GM21825 (cell line): Measurements from ENCODE around the gene ABCB9.
"Not testable (repeated sequence)": the region's sequence is repeated elsewhere in the genome, so short reads cannot be mapped to it uniquely, and the experiment has no call there.

Source experiments
- ATAC-seq: cut with Tn5 transposase; IDR thresholded peaks from one replicate; pipeline ENCODE4 v1.9.1; 2021; ENCODE audit warnings: mild to moderate bottlenecking, moderate library complexity; ENCODE audit not compliant: unreplicated experiment

The ABCB9 gene

DNA sequence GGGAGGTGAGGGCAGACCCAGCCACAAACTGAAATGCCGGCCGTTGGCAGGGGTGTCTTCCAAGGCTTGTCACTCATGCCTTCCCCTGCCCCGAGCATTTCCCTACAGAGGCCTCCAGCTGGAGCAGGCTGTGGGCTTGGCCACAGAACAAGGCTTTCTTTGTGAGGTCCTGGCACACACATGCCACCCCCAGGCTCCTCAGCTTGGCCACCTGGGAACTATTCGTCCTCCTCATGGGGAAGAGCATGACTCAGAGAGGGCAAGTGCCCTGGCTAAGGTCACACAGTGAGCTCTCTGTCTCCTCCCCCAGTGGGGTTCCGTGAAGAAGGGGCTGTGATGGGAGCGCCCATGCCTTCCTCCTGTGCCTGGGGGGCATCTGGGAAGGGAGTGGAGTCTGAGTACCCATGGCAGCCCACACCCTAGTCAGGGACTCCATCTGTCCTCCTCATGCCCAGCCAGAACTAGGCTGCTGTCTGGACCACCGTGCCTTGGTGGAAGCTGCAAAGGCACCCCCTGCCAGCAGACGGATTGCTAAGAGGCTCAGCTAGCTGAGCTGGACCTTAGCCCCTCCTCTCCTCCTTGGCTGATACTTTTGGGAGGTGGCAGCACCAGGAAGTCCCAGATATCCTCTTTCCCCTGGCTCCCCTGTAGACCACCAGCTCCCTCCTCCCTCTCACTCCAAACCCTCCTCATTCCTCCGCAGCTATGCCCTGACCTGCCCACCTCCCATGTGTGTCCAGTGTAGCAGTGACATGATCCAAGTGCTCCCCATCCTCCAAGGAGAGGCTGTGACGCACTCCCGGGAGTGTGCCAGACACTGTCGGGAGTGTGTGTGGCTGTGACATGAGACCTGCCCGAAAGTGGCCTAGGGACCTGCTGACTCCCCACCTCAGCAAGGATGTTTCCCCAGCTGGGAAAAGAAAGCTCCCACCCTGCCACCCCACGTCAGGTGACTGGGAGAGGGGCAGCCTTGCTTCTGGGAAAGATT, 21.4 kb downstream of the ABCB9 start:
- ATAC-seq, result no peak

DNA sequence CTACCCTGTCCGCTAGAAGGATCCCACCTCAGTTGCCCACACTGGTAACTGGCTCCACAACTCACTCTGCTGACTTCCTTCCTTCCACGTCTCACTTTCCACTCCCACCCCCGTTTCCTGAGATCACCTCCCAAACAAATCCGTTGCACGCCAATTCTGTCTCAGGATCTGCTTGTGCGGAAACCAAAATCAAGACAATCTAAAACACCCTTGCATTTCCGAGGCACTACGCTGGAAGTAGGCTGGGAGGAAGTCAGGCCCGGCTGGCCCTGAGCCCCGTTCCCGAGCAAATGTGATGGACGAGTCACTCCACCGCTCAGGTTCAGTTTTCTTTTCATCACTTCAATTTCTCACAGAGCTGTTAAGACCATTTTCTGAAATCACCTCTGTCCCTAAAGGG, 23.1 kb downstream of the ABCB9 start:
- no peak for ATAC-seq

GRCh38 chr12:122942637-122943036, 23.6 kb downstream of the ABCB9 start:
- ATAC-seq, result no peak

- not testable (repeated sequence) for ATAC-seq
These were observed 24.9 kb downstream of the ABCB9 start for GRCh38 chr12:122941351-122941750.

GRCh38 chr12:122939125-122939524, 27.1 kb downstream of the ABCB9 start:
- no peak for ATAC-seq

- ATAC-seq, result no peak
These were observed 28.6 kb downstream of the ABCB9 start for GRCh38 chr12:122937622-122938091.

DNA sequence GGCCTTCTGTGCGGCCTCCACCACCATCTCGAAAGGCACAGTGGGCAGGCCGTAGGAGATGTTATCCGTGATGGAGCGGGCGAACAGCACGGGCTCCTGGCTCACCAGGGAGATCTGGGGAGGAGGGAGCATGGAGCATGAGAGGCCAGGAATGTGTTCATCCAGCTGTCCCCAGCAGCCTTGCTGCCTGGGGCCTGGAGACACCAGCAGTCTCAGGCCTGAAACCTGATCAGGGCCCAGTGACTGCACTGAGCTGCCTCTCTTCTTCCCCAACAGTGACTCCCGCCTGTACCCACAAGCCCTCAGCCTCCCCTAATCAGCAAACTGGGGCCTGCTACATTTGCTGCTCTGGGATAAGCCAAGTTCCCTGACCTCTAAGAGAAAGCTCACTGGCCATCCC, 30.9 kb downstream of the ABCB9 start:
- no peak for ATAC-seq

DNA sequence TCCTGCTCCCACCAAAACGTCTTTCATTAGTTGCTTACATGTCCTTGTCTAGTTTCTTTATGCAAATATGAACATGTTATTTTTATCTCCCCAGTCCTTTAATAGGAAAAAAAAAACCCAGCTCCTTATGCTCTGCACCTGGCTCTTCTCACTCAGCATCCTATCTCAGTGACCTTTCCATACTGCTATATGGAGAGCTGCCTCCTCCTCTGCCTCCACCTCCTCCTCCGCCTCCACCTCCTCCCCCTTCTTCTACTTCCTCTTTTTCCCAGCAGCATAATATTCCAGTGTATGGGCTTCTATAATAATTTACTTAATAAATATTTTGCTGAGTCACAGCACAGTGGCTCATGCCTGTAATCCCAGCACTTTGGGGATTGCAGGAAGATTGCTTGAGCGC, 31.5 kb downstream of the ABCB9 start:
- ATAC-seq, result peak; percentile 66

- ATAC-seq, result no peak
These were observed 34.1 kb downstream of the ABCB9 start for GRCh38 chr12:122932207-122932606.

- no peak for ATAC-seq
These were observed 36.5 kb downstream of the ABCB9 start for GRCh38 chr12:122929812-122930211.

GRCh38 chr12:122929148-122929538, 37.1 kb downstream of the ABCB9 start:
- ATAC-seq, result no peak

- no peak for ATAC-seq
These were observed 37.7 kb downstream of the ABCB9 start for GRCh38 chr12:122928404-122929147.

GRCh38 chr12:122927756-122928403, 38.4 kb downstream of the ABCB9 start:
- no peak for ATAC-seq

- ATAC-seq, result no peak
These were observed 44.3 kb downstream of the ABCB9 start for GRCh38 chr12:122921917-122922316.

DNA sequence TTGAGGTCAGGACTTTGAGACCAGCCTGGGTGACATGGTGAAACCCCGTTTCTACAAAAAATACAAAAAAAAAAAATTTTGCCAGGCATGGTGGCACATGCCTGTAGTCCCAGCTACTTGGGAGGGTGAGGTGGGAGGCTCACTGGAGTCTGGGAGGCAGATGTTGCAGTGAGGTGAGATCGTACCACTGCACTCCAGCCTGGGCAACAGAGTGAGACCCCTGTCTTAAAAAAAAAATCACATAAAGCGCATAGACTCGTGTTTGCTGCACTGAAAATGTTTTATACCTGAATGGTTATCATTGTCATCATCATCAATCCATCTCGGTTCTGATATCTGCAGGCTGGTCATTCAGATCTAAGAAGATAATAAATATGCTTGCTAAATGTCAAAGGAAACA, 45.6 kb downstream of the ABCB9 start:
- ATAC-seq, result no peak

DNA sequence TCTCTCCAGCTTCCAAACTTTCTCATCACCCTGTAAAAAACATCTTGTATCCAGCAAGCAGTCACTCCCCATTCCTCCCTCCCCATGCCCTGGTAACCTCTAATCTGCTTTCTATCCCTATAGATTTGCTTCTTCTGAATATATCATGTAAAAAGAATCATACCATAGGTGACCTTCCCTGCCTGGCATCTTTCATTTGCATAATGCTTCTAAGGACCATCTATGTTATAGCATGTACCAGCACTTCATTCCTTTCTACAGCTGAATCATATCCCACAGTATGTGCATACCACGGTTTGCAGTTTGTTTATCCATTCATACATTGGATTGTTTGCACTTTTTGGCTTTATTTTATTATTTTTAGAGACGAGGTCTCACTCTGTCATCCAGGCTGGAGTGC, 47.4 kb downstream of the ABCB9 start:
- ATAC-seq, result no peak

DNA sequence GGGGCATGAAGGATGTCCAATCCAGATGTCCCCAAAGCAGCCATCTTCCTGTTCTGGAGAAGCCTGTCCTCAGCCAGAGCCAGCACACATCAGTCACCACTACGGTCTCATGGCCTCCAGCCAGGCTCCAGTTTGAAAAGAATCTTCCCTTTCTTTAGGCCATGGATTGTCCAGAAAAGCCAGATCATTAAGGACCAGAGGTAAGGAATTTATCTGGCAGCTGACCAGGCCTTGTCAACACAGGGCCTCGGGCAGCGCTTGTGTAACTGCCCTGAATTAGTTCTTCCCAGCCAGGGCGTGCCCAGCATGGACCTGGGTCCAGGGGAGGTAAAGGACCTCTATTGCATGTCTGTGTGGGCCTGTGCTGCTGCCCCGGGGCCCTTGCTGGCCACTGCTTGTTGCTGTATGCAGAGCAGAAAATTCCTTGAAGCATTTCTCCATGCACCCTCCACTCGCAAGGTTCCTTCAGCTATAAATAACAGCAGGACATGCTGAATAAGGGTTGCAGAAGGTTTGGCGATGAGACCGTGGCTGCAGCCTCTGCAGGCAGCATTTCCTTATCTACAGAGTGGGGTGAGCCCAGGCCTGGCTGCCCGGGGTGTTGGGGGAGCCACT, 48.6 kb downstream of the ABCB9 start:
- ATAC-seq, result no peak

DNA sequence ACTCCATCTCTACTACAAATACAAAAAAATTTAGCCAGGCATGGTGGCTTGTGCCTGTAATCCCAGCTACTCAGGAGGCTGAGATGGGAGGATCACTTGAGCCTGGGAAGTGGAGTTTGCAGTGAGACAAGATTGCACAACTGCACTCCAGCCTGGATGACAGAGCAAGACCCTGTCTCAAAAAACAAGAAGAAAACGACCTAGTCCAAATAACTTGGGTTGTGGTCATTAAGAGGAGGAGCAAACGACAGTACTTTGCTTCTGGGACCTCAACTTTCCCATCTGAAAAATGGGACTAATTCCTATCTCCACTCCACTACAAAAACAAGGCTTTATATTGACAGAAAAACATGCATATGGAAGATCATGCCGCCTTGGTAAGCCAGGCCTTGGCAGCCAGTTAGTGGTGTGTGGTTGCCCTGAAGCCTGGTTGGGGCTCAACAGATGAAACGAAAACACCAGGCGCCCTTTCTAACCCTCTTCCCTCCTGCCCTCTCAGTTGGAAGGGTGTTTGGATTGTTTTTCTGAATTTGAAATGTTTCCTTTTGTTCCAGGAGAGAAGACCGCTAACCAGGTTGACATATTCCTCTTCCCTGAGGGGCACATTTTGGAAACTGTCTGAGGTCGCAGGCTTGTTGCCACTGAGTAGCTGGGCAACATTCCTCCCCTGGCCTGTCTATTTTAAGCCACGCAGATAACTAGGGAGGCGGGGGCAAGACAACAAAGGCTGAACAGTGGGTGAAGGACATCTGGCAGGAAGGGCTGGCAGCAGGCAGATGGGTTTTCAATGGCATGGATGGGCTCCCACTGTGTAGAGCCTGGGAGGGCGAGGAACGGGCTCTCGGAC, 56.6 kb downstream of the ABCB9 start:
- no peak for ATAC-seq

DNA sequence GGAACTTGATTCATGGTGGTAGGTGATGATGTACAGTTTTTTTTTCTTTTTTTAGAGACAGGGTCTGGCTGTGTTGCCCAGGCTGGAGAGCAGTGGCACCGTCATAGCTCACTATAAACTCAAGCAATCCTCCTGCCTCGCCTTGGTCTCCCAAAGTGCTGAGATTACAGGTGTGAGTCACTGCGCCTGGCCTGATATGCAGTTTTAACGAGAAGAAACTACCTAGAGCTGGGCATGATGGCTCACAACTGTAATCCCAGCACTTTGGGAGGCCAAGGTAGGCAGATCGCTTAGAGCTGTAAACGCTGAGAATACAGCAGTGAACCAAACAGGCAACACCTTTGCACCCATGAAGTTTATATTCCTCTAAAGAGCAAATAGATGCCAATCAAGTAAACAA, 57.3 kb downstream of the ABCB9 start:
- ATAC-seq, result no peak

DNA sequence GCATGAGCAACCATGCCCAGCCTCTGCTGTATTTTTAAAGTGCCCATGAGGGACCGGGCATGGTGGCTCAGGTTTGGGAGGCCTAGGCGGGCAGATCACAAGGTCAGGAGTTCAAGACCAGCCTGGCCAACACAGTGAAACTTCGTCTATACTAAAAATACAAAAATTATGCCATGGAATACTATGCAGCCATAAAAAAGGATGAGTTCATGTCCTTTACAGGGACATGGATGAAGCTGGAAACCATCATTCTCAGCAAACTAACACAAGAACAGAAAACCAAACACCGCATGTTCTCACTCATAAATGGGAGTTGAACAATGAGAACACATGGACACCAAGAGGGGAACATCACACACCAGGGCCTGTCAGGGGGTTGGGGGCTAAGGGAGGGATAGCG, 61.0 kb downstream of the ABCB9 start:
- not testable (repeated sequence) for ATAC-seq
